HepG2 (cell line): ENCODE data around the gene NEURL3. TPM values are rescaled to one million over a fixed set of nuclear protein-coding genes. Genes with fewer than 3 reads are reported as not detected.

Experiments
- ATAC-seq: fragments of 200-7000 bp; cut with Tn5 transposase; 3 replicates; pipeline ENCODE4 v1.9.1; 2020; ENCODE audit warnings: mild to moderate bottlenecking, moderate library complexity
- BruUV-seq: library from RNA; stranded (reverse); fragments of 400-500 nt; replicated peaks from 2 replicates; lab custom pipeline; 2021; lab: Mats Ljungman, UMichigan
- CTCF ChIA-PET: fragments of 300-600 bp; formaldehyde crosslinking; extraction: SDS; loops from one replicate; lab custom pipeline; 2021; ENCODE audit warnings: low total read pairs, inconsistent platforms, low intra/inter-chr PET ratio; lab: Yijun Ruan, JAX
- POLR2A ChIA-PET: fragments of 350-600 bp; sonication (Branson Sonifier 250); formaldehyde crosslinking; loops from one replicate; lab custom pipeline; 2020; ENCODE audit warnings: antibody characterized with exemption, inconsistent platforms; lab: Yijun Ruan, JAX
- DNase-seq: peaks from one replicate; pipeline ENCODE4 v3.0.0-alpha.2; 2015; ENCODE audit warnings: low spot score
- FAIRE-seq: peaks from 3 replicates; lab custom pipeline; 2011; peaks lifted over from hg19 to GRCh38; lab: Jason Lieb, UNC
- H2AFZ ChIP-seq: one replicate; pipeline ENCODE4 v1.6.1; 2011; ENCODE audit warnings: low read length, inconsistent platforms
- H3K27ac ChIP-seq: fragments of 300-600 bp; 3 replicates; pipeline ENCODE4 v1.8.0; 2011; ENCODE audit warnings: mixed run types, mild to moderate bottlenecking, mixed read lengths, low read length, inconsistent platforms; ENCODE audit not compliant: insufficient read depth; ENCODE audit errors: extremely low read length
- H3K27me3 ChIP-seq, 2 experiments: fragments of 200-600 bp in 1 of 2; 2 replicates in 1 of 2; 3 replicates in 1 of 2; pipeline versions ENCODE4 v1.6.0 to v1.8.0; 2011; ENCODE audit warnings: low read length in 2 of 2, mild to moderate bottlenecking in 2 of 2, moderate library complexity in 2 of 2, inconsistent platforms in 1 of 2; ENCODE audit not compliant: insufficient read depth in 2 of 2, control insufficient read depth in 1 of 2
- H3K36me3 ChIP-seq, 2 experiments: fragments of 200-600 bp in 1 of 2; replicated peaks in 1 of 2; 2 replicates in 1 of 2; 3 replicates in 1 of 2; pipeline versions ENCODE4 v1.5.1 to v1.8.0; 2011; ENCODE audit warnings: low read length in 2 of 2, inconsistent platforms in 1 of 2; ENCODE audit not compliant: insufficient read depth in 2 of 2, control insufficient read depth in 1 of 2
- H3K4me1 ChIP-seq: 2 replicates; pipeline ENCODE4 v1.5.1; 2012; ENCODE audit warnings: low read length, inconsistent platforms; ENCODE audit not compliant: insufficient read depth
- H3K4me2 ChIP-seq: 2 replicates; pipeline ENCODE4 v1.6.0; 2011; ENCODE audit warnings: low read depth, low read length, inconsistent platforms
- H3K4me3 ChIP-seq, 3 experiments: fragments of 200-600 bp in 1 of 3; sonication (generic), shearing (Covaris generic) in 1 of 3; replicated peaks in 1 of 3; 2 replicates each; pipeline ENCODE4 v1.5.1; 2011 to 2016; ENCODE audit warnings: low read length in 3 of 3, inconsistent platforms in 2 of 3, low read depth in 2 of 3, mild to moderate bottlenecking in 2 of 3, control low read depth in 1 of 3, mixed read lengths in 1 of 3; ENCODE audit not compliant: insufficient read depth in 1 of 3
- H3K79me2 ChIP-seq: one replicate; pipeline ENCODE4 v1.6.1; 2011; ENCODE audit warnings: low read length, inconsistent platforms; ENCODE audit not compliant: insufficient read depth
- H3K9ac ChIP-seq: 2 replicates; pipeline ENCODE4 v1.6.0; 2011; ENCODE audit warnings: mild to moderate bottlenecking, low read depth, low read length, inconsistent platforms; ENCODE audit not compliant: insufficient read depth
- H3K9me3 ChIP-seq: 2 replicates; pipeline ENCODE4 v1.5.1; 2012; ENCODE audit warnings: mild to moderate bottlenecking, low read length
- H4K20me1 ChIP-seq: 2 replicates; pipeline ENCODE4 v1.6.0; 2011; ENCODE audit warnings: inconsistent platforms, mild to moderate bottlenecking, low read length, moderate library complexity; ENCODE audit not compliant: insufficient read depth
- ATAD3A ChIP-seq: sonication (generic); formaldehyde crosslinking; IDR thresholded peaks from 2 replicates; pipeline ENCODE4 v1.4.0; 2020; ENCODE audit warnings: missing genetic modification reagents
- DR1 ChIP-seq: sonication (generic); formaldehyde crosslinking; IDR thresholded peaks from 2 replicates; pipeline ENCODE4 v1.8.0; 2021; ENCODE audit warnings: mild to moderate bottlenecking, missing genetic modification reagents, inconsistent platforms
- ELF4 ChIP-seq: sonication (generic); formaldehyde crosslinking; IDR thresholded peaks from 2 replicates; pipeline ENCODE4 v1.5.0; 2020; ENCODE audit warnings: missing genetic modification reagents, mild to moderate bottlenecking, moderate library complexity, borderline replicate concordance
- GABPA ChIP-seq, 2 experiments: IDR thresholded peaks; 2 replicates each; pipeline ENCODE4 v1.6.1; 2011 to 2016; ENCODE audit warnings: low read depth in 2 of 2, low read length in 1 of 2, missing biosample characterization in 1 of 2, missing genetic modification characterization in 1 of 2
- KLF6 ChIP-seq: IDR thresholded peaks from 2 replicates; pipeline ENCODE4 v1.8.0; 2016; ENCODE audit warnings: missing biosample characterization, missing genetic modification reagents
- MEIS2 ChIP-seq: sonication (generic); formaldehyde crosslinking; IDR thresholded peaks from 2 replicates; pipeline ENCODE4 v1.9.0; 2021; ENCODE audit warnings: mild to moderate bottlenecking, missing genetic modification reagents
- MTF2 ChIP-seq: sonication (generic); formaldehyde crosslinking; IDR thresholded peaks from 2 replicates; pipeline ENCODE4 v1.5.0; 2020; ENCODE audit warnings: missing genetic modification reagents, borderline replicate concordance
- PCBP2 ChIP-seq: fragments of 200-400 bp; formaldehyde crosslinking; optimal IDR thresholded peaks from 2 replicates; pipeline ENCODE3; 2018; ENCODE audit warnings: low read length, low read depth; ENCODE audit not compliant: poor library complexity, severe bottlenecking
- U2AF2 ChIP-seq: fragments of 200-400 bp; formaldehyde crosslinking; IDR thresholded peaks from 2 replicates; pipeline ENCODE4 v1.6.1; 2017; ENCODE audit warnings: low read depth, mild to moderate bottlenecking, low read length
- ZNF615 ChIP-seq: sonication (generic); formaldehyde crosslinking; IDR thresholded peaks from 2 replicates; pipeline ENCODE4 v1.5.0; 2020; ENCODE audit warnings: mild to moderate bottlenecking, missing genetic modification reagents, borderline replicate concordance
- ZNF629 ChIP-seq: sonication (generic); formaldehyde crosslinking; conservative IDR thresholded peaks from 2 replicates; pipeline ENCODE4 v1.5.0; 2020; ENCODE audit warnings: missing genetic modification reagents
- ZNF878 ChIP-seq: sonication (generic); formaldehyde crosslinking; IDR thresholded peaks from 2 replicates; pipeline ENCODE4 v1.8.1; 2023; ENCODE audit warnings: mild to moderate bottlenecking, missing genetic modification reagents, moderate library complexity
- WGBS: methylation state at CpG from one replicate; pipeline ENCODE4 v1.1.6; 2017; ENCODE audit warnings: low lambda C conversion rate; 5-methylcytosine and 5-hydroxymethylcytosine counted together
- in situ Hi-C: cut with HindIII; loops from 2 replicates; pipeline ENCODE4 v1.10.0; 2017; ENCODE audit warnings: low pct_unique_long_range_greater_than_20kb; ENCODE audit not compliant: extremely low pct_ligation_motif_present
- intact Hi-C: fragments of 100-400 bp; cut with micrococcal nuclease; formaldehyde crosslinking; loops from one replicate; pipeline ENCODE4 v1.10.0; 2022; ENCODE audit not compliant: unreplicated experiment
- polyA plus RNA-seq, 8 experiments: library from polyadenylated mRNA; depleted of rRNA in 3 of 8; stranded (reverse) in 7 of 8; unstranded in 1 of 8; fragments of >200 nt; fragmentation: Illumina TruSeq in 4 of 8; extraction: Trizol in 4 of 8; gene quantifications; 2 replicates each; pipeline versions ENCODE4 v1.2.1 to v1.2.3, GENCODE V29; 2011 to 2016; ENCODE audit warnings: low read depth in 4 of 8, missing spikeins in 1 of 8, mixed read lengths in 1 of 8; ENCODE audit not compliant: insufficient read depth in 1 of 8
- total RNA-seq, 5 experiments: library from RNA; depleted of rRNA; stranded (reverse); fragments of >200 nt; fragmentation: Illumina TruSeq; extraction: Trizol; gene quantifications; 2 replicates each; pipeline ENCODE4 v1.2.3, GENCODE V29; 2016; ENCODE audit warnings: low read depth in 1 of 5
- TF ChIP-seq, protein P1 (sequence below): sonication (generic); formaldehyde crosslinking; IDR thresholded peaks from 2 replicates; pipeline ENCODE4 v1.9.0; 2021; ENCODE audit warnings: missing genetic modification reagents, borderline replicate concordance
- TF ChIP-seq, protein P2 (sequence below): sonication (generic); formaldehyde crosslinking; IDR thresholded peaks from 2 replicates; pipeline ENCODE4 v1.4.0; 2020; ENCODE audit warnings: mild to moderate bottlenecking, missing genetic modification reagents
- TF ChIP-seq, protein P3 (sequence below): IDR thresholded peaks from 2 replicates; pipeline ENCODE4 v1.6.1; 2016; ENCODE audit warnings: mild to moderate bottlenecking, missing biosample characterization, missing genetic modification reagents

NEURL3 gene
- total and polyA plus RNA-seq, 2 of the 13 experiments (the other 11 are each of a cell fraction or from before 2014, with no cell fraction given): 0.16 to 1.2 TPM

DNA sequence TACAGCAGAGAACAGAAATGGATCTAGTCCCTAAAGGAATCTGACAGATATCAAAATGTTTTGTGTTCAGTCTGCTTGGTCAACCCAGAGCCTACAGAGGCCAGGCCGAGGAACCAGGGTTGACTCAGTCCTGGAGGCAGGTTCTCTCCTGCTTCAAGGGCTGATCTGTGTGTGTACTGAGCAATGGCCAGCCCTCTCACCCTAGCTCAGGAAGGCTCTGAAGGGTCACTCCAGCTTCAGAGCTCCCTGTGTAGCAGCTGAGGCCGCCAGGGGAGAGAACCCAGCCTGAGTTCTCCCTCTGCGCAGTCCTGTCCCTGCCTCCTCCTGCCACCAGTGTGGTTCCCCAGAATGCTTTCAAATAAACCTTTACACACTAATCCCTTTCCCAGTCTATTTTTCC is 41.1 kb downstream of the NEURL3 start:
- H3K9ac ChIP-seq: no peak overlapping the region
- CTCF ChIA-PET: no interaction called here
- BruUV-seq: no TSS peak
- H3K27me3 ChIP-seq: peaks cover 0 to 17% of the 10 kb centered on the region in 2 experiments; a peak in 3 of 5 replicates
- H4K20me1 ChIP-seq: no peaks in the 10 kb centered on the region
- no peak overlapping the region for H3K27ac ChIP-seq
- FAIRE-seq: no peak
- no peak overlapping the region for H3K4me2 ChIP-seq
- H3K9me3 ChIP-seq: peaks cover 7% of the 10 kb centered on the region; the same call in 1 of the 2 replicates
- intact Hi-C loops: no loop called here
- no peak overlapping the region for H3K4me3 ChIP-seq
- H3K4me1 ChIP-seq: peaks cover 7% of the 10 kb centered on the region
- no peak overlapping the region for H2AFZ ChIP-seq
- TF ChIP-seq GABPA (IDR thresholded peaks at IDR 0.05; ENCODE audit: low read depth, low read length): no peak
- no peak for TF ChIP-seq GABPA (CRISPR knock-in tag; IDR thresholded peaks at IDR 0.05; ENCODE audit: low read depth)
- no peak for TF ChIP-seq ZNF629
- no peak for TF ChIP-seq ELF4 (CRISPR knock-in tag)
- TF ChIP-seq, protein P1, sequence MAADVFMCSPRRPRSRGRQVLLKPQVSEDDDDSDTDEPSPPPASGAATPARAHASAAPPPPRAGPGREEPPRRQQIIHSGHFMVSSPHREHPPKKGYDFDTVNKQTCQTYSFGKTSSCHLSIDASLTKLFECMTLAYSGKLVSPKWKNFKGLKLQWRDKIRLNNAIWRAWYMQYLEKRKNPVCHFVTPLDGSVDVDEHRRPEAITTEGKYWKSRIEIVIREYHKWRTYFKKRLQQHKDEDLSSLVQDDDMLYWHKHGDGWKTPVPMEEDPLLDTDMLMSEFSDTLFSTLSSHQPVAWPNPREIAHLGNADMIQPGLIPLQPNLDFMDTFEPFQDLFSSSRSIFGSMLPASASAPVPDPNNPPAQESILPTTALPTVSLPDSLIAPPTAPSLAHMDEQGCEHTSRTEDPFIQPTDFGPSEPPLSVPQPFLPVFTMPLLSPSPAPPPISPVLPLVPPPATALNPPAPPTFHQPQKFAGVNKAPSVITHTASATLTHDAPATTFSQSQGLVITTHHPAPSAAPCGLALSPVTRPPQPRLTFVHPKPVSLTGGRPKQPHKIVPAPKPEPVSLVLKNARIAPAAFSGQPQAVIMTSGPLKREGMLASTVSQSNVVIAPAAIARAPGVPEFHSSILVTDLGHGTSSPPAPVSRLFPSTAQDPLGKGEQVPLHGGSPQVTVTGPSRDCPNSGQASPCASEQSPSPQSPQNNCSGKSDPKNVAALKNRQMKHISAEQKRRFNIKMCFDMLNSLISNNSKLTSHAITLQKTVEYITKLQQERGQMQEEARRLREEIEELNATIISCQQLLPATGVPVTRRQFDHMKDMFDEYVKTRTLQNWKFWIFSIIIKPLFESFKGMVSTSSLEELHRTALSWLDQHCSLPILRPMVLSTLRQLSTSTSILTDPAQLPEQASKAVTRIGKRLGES (CRISPR knock-in tag): no peak
- no peak for TF ChIP-seq U2AF2
- no peak for TF ChIP-seq ZNF615 (CRISPR knock-in tag)
- no peak for TF ChIP-seq DR1 (CRISPR knock-in tag)
- TF ChIP-seq PCBP2: no peak
- TF ChIP-seq KLF6: no peak
- TF ChIP-seq ATAD3A (CRISPR knock-in tag): no peak
- TF ChIP-seq ZNF878 (CRISPR knock-in tag): no peak
- no peak for TF ChIP-seq MEIS2 (CRISPR knock-in tag)
- TF ChIP-seq, protein P2, sequence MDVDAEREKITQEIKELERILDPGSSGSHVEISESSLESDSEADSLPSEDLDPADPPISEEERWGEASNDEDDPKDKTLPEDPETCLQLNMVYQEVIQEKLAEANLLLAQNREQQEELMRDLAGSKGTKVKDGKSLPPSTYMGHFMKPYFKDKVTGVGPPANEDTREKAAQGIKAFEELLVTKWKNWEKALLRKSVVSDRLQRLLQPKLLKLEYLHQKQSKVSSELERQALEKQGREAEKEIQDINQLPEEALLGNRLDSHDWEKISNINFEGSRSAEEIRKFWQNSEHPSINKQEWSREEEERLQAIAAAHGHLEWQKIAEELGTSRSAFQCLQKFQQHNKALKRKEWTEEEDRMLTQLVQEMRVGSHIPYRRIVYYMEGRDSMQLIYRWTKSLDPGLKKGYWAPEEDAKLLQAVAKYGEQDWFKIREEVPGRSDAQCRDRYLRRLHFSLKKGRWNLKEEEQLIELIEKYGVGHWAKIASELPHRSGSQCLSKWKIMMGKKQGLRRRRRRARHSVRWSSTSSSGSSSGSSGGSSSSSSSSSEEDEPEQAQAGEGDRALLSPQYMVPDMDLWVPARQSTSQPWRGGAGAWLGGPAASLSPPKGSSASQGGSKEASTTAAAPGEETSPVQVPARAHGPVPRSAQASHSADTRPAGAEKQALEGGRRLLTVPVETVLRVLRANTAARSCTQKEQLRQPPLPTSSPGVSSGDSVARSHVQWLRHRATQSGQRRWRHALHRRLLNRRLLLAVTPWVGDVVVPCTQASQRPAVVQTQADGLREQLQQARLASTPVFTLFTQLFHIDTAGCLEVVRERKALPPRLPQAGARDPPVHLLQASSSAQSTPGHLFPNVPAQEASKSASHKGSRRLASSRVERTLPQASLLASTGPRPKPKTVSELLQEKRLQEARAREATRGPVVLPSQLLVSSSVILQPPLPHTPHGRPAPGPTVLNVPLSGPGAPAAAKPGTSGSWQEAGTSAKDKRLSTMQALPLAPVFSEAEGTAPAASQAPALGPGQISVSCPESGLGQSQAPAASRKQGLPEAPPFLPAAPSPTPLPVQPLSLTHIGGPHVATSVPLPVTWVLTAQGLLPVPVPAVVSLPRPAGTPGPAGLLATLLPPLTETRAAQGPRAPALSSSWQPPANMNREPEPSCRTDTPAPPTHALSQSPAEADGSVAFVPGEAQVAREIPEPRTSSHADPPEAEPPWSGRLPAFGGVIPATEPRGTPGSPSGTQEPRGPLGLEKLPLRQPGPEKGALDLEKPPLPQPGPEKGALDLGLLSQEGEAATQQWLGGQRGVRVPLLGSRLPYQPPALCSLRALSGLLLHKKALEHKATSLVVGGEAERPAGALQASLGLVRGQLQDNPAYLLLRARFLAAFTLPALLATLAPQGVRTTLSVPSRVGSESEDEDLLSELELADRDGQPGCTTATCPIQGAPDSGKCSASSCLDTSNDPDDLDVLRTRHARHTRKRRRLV: no peak
- TF ChIP-seq, protein P3, sequence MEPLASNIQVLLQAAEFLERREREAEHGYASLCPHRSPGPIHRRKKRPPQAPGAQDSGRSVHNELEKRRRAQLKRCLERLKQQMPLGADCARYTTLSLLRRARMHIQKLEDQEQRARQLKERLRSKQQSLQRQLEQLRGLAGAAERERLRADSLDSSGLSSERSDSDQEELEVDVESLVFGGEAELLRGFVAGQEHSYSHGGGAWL: no peak
- TF ChIP-seq MTF2: no peak
- TF ChIP-seq, all 625 proteins: peak for 0
- peak; percentile 56 for ATAC-seq
- POLR2A ChIA-PET: no interaction called here
- Histone ChIP-seq H3K79me2 (no peaks in the 10 kb centered on the region), H3K36me3 (no peaks in the 10 kb centered on the region)
- WGBS: 39% methylated on average over 3 of the region's 3 CpGs
- in situ Hi-C loops: no loop called here
- DNase-seq: no peak
